Urothelium cell line (cell line): ENCODE measurements around the gene CCDC6.

Source experiments
- DNase-seq: peaks from one replicate; pipeline ENCODE4 v3.0.0; 2011; ENCODE audit warnings: low spot score, mixed read lengths
- FAIRE-seq: peaks from 2 replicates; lab custom pipeline; 2011; peaks lifted over from hg19 to GRCh38; lab: Jason Lieb, UNC

Gene CCDC6

GRCh38 chr10:59857049-59857448 lies 49.3 kb downstream of the CCDC6 start:
- FAIRE-seq (no peak), DNase-seq (no peak)

- FAIRE-seq, result no peak
- DNase-seq, result no peak
Measured at GRCh38 chr10:59856104-59856503, 50.3 kb downstream of the CCDC6 start.

DNA sequence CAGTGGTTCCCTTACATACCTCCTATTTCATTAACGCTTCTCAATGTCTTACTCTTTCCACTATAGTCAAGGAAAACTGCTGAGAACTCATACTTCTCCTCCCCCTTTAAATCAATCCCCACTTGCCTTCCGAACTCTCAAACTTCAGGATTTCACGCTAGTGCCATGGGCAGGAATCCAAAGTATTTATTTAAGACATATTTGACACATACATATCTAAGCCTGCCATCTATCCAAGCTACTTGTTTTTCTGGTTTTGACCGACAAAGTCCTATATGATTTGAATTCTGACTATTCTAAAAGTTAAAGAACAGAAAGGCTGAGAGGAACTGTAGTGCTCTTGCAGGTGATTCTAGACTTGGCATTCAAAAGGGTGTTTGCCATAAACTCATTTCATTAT lies 51.8 kb downstream of the CCDC6 start:
- FAIRE-seq (no peak), DNase-seq (no peak)

DNA sequence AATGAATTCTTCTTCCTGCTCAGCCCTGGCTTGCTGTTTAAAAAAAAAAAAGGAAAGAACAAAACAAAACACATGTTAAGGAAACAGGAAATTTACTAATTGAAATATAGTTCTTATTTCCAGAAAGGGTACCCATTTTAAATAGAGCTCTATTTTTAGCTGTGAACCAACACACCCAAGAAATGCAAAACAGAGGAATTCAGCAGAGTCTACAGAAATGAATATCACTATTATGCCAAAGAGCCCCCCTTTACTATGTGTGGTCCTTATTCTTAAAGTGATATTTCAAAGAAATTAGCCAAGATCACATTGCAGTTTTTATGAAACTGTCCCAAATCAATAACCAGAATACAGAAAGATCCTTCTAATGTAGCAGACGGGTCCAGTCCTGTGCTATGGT lies 53.7 kb downstream of the CCDC6 start:
- DNase-seq, result no peak
- no peak for FAIRE-seq

DNA sequence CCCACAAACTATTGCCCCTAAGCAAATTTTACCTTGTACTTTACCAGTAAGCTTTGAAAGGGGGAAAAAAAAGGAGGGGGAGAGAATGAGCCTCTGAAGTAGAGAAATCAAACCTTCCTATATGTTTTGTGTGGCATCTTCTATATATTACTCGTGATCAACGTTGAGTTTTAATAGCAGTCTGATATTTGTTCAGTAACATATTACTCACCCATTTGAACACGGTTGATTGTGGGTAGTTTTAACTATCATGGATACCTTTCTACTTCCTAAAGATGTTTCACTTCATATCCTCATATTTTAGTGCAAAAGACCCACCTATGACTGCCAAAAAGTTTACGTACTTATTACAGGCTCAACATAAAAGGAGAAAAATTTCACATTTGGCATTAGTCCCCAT lies 54.5 kb downstream of the CCDC6 start:
- no peak for FAIRE-seq
- DNase-seq, result no peak

DNA sequence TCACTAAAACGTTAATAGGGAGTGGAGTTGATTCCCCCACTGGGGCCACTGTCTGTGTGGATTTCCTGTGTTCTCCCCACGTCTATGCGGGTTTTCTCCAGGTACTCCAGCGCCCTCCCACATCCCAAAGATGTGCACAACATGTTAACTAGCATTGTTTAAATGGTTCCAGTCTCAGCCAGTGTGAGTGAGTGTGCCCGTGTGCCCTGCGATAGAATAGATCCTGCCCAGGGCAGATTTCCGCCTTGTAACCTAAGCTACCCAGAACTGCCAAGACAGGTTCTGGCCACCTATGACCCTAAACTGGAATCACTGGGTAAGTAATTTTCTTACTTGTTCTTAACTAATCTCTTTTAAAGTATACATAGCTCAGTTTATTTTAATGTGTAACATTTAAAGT lies 58.5 kb downstream of the CCDC6 start:
- FAIRE-seq (peak; percentile 75), DNase-seq (no peak)

- DNase-seq (no peak), FAIRE-seq (no peak)
Measured at GRCh38 chr10:59847326-59847725, 59.0 kb downstream of the CCDC6 start.

GRCh38 chr10:59844436-59844835 lies 61.9 kb downstream of the CCDC6 start:
- DNase-seq (no peak), FAIRE-seq (no peak)

DNA sequence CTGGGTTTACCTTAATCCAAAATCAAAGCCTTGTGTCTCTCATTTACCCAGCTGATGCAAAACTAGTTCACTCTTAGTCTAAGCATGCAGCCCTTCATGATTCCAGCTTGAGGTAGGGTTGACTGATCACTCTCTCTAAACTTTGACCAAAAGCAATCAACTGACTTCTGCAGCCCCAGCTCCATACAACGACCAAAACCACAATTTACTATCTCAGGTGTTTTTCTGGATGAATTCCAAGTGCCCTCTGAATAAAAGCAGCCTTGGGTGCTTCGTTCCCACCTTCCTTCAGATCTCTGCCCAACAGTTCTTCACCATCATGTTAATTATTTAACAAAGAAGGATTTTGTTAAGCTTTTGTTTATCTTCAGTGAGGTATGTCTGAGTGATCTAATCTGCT lies 62.6 kb downstream of the CCDC6 start:
- no peak for DNase-seq
- FAIRE-seq, result no peak

DNA sequence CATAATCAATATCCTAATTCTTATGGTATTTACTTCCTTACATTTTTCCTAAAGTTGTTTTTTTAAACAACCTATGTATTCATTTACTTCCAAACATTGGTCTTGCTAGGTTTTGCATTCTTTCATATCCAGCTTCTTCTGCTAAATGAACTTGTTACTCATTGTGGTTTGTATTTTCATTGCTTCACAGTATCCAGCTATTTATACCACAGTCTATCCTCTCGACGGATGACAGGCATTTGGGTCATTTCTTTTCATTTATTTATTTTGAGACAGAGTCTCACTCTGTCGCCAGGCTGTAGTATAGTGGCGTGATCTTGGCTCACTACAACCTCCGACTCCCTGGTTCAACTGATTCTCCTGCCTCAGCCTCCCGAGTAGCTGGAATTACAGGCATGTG lies 66.8 kb downstream of the CCDC6 start:
- FAIRE-seq (no peak), DNase-seq (no peak)

DNA sequence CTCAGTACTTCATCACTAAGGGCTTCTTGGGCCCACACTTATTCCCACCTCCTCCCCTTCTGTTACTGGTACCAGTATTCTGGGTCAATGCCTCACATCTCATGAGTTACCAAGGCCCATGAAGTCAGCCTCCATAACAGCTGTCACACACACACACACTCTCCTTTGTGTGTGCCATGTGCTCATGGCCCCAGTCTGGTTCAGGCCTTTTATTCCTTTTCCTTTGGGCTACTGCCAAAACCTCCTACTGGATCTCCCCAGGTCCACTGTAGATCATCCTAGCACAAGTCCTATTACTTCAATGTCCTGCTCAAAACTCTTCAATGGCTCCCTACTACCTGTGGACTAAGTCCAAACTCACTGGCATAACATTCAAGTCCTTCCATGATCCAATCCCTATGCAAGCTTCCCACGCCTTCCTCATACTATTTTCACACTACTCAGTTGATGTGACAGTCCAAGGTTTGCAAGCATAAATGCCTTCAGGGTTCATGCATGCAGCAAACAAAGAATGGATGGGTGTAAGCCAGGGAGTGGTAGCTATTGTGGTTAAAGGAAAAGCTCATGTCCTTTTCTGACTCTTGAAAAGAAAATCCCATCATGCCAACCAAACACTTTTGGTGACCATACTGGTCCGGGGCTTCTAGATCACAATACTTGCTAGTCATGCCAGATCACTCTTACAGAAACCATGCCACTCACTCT lies 68.1 kb downstream of the CCDC6 start:
- FAIRE-seq (no peak), DNase-seq (no peak)

DNA sequence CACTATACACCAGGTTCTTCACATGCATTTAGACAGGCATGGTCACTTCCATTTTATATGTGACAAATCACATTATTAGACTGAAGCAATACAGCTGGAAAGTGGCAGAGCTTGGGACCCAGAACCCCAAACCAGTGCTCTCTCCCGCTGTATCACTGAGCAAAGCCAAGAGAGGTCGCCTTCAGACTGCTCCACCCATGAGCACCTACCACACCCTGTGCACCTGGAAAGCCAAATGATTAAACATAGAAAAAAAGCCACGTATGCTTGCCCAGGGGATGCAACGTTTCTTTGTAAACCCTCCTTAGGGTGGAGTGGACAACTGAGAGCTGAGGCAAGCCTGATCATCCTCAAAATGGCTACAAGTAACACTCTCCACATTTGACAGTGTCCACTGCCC lies 72.5 kb downstream of the CCDC6 start:
- no peak for DNase-seq
- FAIRE-seq, result no peak

- DNase-seq (no peak), FAIRE-seq (no peak)
Measured at GRCh38 chr10:59832506-59832905, 73.8 kb downstream of the CCDC6 start.

- FAIRE-seq (no peak), DNase-seq (no peak)
Measured at GRCh38 chr10:59831658-59832503, 74.5 kb downstream of the CCDC6 start.

GRCh38 chr10:59830601-59831259 lies 75.6 kb downstream of the CCDC6 start:
- FAIRE-seq (no peak), DNase-seq (peak; percentile 66)

- FAIRE-seq (no peak), DNase-seq (no peak)
Measured at GRCh38 chr10:59829601-59830000, 76.8 kb downstream of the CCDC6 start.

DNA sequence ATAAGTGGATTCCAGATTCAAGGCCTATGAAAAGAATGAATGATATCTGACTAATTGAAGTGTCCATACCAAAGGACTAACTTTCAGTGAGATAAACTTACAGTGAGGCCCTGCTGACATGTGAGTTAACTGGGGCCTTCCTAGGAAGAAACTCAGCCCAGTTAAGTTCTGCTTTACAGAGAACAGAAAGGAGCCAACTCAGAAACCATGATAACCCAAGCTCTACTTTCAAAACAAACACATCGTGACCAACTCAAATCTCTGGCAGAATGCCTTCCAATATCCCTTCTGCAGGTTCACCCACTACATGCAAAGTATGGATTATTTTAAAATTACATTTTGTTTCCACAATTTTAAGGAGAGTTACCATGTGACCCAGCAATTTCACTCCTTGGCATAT lies 77.3 kb downstream of the CCDC6 start:
- FAIRE-seq (no peak), DNase-seq (no peak)

DNA sequence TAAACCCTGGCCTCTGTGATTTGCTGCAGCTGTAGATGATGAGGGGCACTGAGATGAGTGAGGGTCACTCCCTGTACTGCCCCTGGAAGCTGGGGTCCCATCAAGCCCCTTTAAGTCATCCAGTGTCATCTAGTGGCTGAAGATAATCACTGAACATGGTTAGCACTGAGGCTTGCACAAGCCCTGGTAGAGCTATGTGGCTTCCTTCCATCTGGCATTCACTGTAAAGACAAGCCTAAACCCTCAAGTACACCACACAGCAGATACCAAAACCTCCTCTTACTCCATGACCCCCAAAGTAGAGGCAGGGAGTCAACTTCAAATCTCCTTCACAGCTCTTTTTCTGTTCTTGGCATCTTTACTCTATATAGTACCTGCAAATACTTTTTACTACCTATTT lies 80.4 kb downstream of the CCDC6 start:
- no peak for FAIRE-seq
- DNase-seq, result no peak

DNA sequence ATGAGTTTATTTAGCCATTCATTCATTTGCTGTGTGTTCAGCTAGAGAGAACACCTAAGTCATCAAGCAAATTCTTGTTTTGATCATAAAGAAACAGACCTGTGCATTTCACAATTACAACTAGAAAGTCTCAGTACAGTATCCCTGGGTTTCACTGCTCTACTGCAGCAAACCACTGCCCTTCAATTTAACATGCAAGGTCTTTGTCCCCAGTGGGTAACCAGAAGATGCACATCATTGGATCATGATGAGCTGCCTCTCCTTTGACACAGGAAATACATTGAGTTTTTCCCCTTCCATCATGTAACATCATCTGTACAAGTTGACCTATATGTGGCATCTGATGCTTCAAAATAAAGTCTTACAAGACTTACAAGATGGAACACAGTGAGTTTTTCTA lies 82.6 kb downstream of the CCDC6 start:
- FAIRE-seq, result no peak
- DNase-seq, result no peak

DNA sequence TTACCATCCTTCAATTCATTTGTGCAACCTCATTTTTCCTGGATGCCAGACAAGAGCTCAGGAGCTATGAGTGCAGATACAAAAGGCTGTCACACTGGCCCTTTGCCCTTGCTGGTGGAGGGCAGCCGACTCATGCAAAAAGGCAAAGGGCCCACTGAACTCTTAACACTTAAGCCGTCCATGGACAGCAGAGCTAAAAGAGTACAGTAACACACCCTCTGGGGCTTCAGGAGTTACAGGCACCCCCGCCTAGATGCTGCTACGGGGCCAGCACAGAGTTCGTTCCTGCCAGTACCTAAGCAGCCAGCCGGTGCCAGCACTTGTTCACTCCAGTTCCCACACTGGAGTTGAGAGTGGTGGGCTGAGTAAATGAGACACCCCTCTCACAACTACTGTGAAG lies 83.2 kb downstream of the CCDC6 start:
- no peak for DNase-seq
- no peak for FAIRE-seq

DNA sequence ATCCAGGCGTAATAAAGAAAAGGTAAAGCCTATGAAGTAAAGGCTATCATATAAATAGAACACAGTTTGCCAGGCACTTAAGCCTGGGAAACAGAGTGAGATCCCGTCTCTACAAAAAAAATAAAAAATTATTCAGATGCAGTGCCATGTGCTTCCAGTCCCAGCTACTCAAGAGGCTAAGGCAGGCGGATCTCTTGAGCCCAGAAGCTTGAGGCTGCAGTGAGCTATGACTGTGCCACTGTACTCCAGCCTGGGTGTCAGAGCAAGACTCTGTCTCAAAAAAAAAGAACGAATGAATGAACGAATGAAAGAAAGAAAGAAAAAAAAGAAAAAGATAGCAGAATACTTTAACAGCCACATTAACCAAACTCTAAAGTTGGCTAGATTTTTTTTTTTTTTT lies 85.9 kb downstream of the CCDC6 start:
- DNase-seq (no peak), FAIRE-seq (no peak)

DNA sequence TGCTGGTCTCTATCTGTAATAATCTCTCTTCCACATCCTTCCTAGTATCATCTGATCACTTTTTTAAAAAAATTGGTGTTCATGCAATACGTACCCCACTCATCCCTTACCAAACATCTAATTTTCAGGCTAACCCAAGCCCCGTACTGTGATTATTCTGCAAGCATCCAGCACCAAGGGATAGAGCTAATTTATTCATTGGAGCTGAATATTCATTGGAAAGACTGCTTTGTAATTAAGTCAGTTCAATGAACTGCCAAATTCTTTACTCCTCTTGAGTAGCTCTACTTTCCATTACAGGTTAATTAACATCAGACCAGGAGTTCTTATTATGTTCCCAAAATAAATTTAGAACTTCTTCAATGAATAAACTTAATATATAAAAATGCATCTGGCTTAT lies 86.7 kb downstream of the CCDC6 start:
- DNase-seq (no peak), FAIRE-seq (no peak)
